ENCODE results near the gene METTL9. TPM values are rescaled to one million over a fixed set of nuclear protein-coding genes. Genes with fewer than 3 reads are reported as not detected.

Gene METTL9
- total and polyA plus RNA-seq, 2 of the 13 experiments (the other 11 are each of a cell fraction or from before 2014, with no cell fraction given): 123 to 204 TPM

GRCh38 chr16:21600031-21600773 lies 825 bp downstream of the METTL9 start (continued):
- TF ChIP-seq, protein P1, sequence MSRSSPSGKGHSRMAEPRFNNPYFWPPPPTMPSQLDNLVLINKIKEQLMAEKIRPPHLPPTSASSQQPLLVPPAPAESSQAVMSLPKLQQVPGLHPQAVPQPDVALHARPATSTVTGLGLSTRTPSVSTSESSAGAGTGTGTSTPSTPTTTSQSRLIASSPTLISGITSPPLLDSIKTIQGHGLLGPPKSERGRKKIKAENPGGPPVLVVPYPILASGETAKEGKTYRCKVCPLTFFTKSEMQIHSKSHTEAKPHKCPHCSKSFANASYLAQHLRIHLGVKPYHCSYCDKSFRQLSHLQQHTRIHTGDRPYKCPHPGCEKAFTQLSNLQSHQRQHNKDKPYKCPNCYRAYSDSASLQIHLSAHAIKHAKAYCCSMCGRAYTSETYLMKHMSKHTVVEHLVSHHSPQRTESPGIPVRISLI (CRISPR knock-in tag; IDR thresholded peaks at IDR 0.05; ENCODE audit: borderline replicate concordance): no peak
- no peak for TF ChIP-seq ZNF256 (CRISPR knock-in tag; conservative IDR thresholded peaks at IDR 0.05)
- TF ChIP-seq MNT (IDR thresholded peaks at IDR 0.05): no peak
- TF ChIP-seq POLR2AphosphoS2 (IDR thresholded peaks at IDR 0.05; ENCODE audit: low read depth, low read length): no peak
- no peak for TF ChIP-seq DNMT1 (CRISPR knock-in tag; IDR thresholded peaks at IDR 0.05)
- TF ChIP-seq, protein P2, sequence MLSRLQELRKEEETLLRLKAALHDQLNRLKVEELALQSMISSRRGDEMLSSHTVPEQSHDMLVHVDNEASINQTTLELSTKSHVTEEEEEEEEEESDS (CRISPR knock-in tag; IDR thresholded peaks at IDR 0.05; ENCODE audit: borderline replicate concordance): no peak; the same call in 1 of the 2 replicates
- no peak for TF ChIP-seq CHCHD3 (CRISPR knock-in tag; IDR thresholded peaks at IDR 0.05)
- TF ChIP-seq, protein P3, sequence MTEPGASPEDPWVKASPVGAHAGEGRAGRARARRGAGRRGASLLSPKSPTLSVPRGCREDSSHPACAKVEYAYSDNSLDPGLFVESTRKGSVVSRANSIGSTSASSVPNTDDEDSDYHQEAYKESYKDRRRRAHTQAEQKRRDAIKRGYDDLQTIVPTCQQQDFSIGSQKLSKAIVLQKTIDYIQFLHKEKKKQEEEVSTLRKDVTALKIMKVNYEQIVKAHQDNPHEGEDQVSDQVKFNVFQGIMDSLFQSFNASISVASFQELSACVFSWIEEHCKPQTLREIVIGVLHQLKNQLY (CRISPR knock-in tag; IDR thresholded peaks at IDR 0.05): no peak
- TF ChIP-seq, protein P4, sequence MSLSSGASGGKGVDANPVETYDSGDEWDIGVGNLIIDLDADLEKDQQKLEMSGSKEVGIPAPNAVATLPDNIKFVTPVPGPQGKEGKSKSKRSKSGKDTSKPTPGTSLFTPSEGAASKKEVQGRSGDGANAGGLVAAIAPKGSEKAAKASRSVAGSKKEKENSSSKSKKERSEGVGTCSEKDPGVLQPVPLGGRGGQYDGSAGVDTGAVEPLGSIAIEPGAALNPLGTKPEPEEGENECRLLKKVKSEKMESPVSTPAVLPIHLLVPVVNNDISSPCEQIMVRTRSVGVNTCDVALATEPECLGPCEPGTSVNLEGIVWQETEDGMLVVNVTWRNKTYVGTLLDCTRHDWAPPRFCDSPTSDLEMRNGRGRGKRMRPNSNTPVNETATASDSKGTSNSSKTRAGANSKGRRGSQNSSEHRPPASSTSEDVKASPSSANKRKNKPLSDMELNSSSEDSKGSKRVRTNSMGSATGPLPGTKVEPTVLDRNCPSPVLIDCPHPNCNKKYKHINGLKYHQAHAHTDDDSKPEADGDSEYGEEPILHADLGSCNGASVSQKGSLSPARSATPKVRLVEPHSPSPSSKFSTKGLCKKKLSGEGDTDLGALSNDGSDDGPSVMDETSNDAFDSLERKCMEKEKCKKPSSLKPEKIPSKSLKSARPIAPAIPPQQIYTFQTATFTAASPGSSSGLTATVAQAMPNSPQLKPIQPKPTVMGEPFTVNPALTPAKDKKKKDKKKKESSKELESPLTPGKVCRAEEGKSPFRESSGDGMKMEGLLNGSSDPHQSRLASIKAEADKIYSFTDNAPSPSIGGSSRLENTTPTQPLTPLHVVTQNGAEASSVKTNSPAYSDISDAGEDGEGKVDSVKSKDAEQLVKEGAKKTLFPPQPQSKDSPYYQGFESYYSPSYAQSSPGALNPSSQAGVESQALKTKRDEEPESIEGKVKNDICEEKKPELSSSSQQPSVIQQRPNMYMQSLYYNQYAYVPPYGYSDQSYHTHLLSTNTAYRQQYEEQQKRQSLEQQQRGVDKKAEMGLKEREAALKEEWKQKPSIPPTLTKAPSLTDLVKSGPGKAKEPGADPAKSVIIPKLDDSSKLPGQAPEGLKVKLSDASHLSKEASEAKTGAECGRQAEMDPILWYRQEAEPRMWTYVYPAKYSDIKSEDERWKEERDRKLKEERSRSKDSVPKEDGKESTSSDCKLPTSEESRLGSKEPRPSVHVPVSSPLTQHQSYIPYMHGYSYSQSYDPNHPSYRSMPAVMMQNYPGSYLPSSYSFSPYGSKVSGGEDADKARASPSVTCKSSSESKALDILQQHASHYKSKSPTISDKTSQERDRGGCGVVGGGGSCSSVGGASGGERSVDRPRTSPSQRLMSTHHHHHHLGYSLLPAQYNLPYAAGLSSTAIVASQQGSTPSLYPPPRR (CRISPR knock-in tag; IDR thresholded peaks at IDR 0.05; ENCODE audit: borderline replicate concordance): peak; percentile 37; the same call in 1 of the 2 replicates
- no peak for TF ChIP-seq ZNF839 (CRISPR knock-in tag; IDR thresholded peaks at IDR 0.05; ENCODE audit: borderline replicate concordance)
- TF ChIP-seq, protein P5, sequence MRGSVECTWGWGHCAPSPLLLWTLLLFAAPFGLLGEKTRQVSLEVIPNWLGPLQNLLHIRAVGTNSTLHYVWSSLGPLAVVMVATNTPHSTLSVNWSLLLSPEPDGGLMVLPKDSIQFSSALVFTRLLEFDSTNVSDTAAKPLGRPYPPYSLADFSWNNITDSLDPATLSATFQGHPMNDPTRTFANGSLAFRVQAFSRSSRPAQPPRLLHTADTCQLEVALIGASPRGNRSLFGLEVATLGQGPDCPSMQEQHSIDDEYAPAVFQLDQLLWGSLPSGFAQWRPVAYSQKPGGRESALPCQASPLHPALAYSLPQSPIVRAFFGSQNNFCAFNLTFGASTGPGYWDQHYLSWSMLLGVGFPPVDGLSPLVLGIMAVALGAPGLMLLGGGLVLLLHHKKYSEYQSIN (CRISPR knock-in tag; IDR thresholded peaks at IDR 0.05; ENCODE audit: borderline replicate concordance): 0 out of 2 replicates have a peak, but pooled peaks have one; percentile 89
- no peak for TF ChIP-seq ZNF83 (CRISPR knock-in tag; IDR thresholded peaks at IDR 0.05; ENCODE audit: borderline replicate concordance)
- TF ChIP-seq XRCC5 (optimal IDR thresholded peaks at IDR 0.05; ENCODE audit: low read length): peak; percentile 40
- TF ChIP-seq GATAD1 (CRISPR knock-in tag; IDR thresholded peaks at IDR 0.05): no peak
- no peak for TF ChIP-seq RBAK (CRISPR knock-in tag; IDR thresholded peaks at IDR 0.05)
- TF ChIP-seq ZFP36L1 (CRISPR knock-in tag; IDR thresholded peaks at IDR 0.05): no peak

All from HepG2 (cell line).